Stimulated activated CD8-positive, alpha-beta memory T cell treated with anti-CD3 and anti-CD28 coated beads, Interleukin-2, amount 100 ng/mL, for 48 hours (primary cell): Measurements from ENCODE around the gene MMP10.

Experiments used
- DNase-seq, 2 donors: peaks; one replicate each; pipeline ENCODE4 v3.0.0-alpha.2; 2020; ENCODE audit warnings: low read depth in 2 of 2

Gene MMP10

GRCh38 chr11:102727890-102728289 lies 52.5 kb downstream of the MMP10 start:
- DNase-seq = no peak

DNA sequence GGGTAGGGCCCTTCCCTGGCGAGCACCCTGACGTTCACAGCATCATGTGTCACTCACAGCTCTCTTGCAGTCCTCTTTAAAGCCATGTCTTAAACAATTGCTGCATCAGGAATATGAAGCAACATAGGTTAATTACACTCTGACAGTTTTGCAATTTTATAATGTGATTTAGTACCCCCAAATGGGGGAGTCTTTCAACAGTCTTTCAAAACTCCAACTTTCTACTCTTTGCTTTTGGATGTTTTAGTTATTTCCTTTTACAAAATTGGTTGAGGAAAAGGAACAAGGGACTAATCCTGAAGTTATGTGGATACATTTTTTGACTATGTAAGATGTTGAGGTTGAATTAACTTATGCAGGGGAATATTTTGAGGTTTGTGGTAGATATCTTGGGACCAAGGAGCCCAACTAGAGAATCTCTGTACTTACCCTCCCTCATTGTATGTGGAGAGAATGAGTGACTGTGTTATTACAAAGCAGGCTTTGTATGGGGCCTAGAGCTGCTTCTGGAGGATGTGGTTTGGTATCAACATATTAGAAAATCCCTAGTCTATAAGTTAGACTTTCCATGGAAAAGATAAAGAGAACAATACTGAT lies 55.4 kb downstream of the MMP10 start, which contains the start of gene MMP8:
TSS of gene MMP8 (minus strand) at position 51 of the 597 bp plus-strand sequence. CDS start 99 bp downstream, outside the sequence.
- DNase-seq = no peak

DNA sequence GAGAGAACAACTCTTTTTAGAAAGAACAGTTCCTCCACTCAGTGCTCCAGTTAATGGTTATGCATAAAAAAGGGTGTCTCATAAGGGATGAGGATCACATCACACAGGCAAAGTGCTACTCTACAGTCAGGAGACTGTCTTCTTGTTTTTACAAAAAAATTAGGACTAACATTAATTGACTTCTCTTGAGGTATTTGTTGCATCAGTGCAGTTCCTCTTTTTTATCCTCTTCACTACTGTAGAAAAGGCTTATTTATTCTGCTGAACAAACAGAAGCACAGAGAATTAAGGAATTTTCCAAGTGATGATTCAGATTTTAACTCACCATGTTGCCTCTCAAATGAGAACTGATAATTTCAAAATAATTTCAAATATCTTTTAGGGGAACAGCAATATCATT lies 57.6 kb downstream of the MMP10 start:
- DNase-seq = no peak
